Skeletal muscle tissue (tissue), 4 donors: ENCODE measurements around the gene ORC4. TPM values are rescaled to one million over a fixed set of nuclear protein-coding genes. Genes with fewer than 3 reads are reported as not detected.
A peak's percentile ranks its signal among the peaks of the same experiment; 100 is the strongest.

Experiments
- H3K27ac ChIP-seq: one replicate; pipeline ENCODE4 v1.7.0; 2013; ENCODE audit warnings: mild to moderate bottlenecking, low read depth, low read length, inconsistent platforms
- H3K27me3 ChIP-seq, 3 donors: one replicate each; pipeline ENCODE4 v1.7.0; 2013; ENCODE audit warnings: low read length in 3 of 3; ENCODE audit not compliant: control insufficient read depth in 3 of 3, insufficient read depth in 3 of 3
- H3K36me3 ChIP-seq, 3 donors: one replicate each; pipeline ENCODE4 v1.7.0; 2013; ENCODE audit warnings: low read length in 3 of 3; ENCODE audit not compliant: control insufficient read depth in 3 of 3, insufficient read depth in 3 of 3
- H3K4me1 ChIP-seq, 3 donors: one replicate each; pipeline ENCODE4 v1.7.0; 2013; ENCODE audit warnings: low read length in 3 of 3, mild to moderate bottlenecking in 3 of 3; ENCODE audit not compliant: control insufficient read depth in 3 of 3, insufficient read depth in 3 of 3
- H3K4me3 ChIP-seq, 3 donors: one replicate each; pipeline ENCODE4 v1.7.0; 2013; ENCODE audit warnings: low read length in 3 of 3
- H3K9ac ChIP-seq, 3 donors: one replicate each; pipeline ENCODE4 v1.7.0; 2013; ENCODE audit warnings: low read length in 3 of 3, mild to moderate bottlenecking in 3 of 3, moderate library complexity in 2 of 3, low read depth in 1 of 3
- H3K9me3 ChIP-seq, 3 donors: one replicate each; pipeline ENCODE4 v1.7.0; 2013; ENCODE audit warnings: low read length in 3 of 3; ENCODE audit not compliant: control insufficient read depth in 3 of 3
- total RNA-seq: library from RNA; depleted of rRNA; stranded (reverse); fragments of >200 nt; gene quantifications from one replicate; pipeline ENCODE4 v1.2.3, GENCODE V29; 2014
- donor health status: Osteomylitis.

ORC4 gene
- total RNA-seq, 1 donor from 2014 or later, result 32.4 TPM

DNA sequence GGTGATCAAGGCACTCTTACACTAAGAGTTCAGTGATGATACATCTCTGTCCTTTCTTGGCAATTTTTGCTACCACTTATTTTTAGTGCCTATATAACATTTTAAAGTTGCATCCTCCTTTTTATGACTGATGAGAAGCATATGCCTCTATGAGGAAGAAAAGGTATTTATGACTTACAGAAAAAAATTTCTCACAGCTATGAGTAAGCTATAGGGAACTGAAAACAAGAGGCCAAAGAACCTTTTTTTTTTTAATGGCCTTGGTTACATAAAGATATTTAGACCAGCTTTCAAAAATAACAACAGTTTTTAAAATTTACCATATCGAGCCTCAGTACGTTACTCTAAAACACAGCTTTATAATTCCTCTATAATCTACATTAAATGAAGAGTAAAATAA, 21.7 kb upstream of the ORC4 start:
- peaks cover 0 to 5% (median 2%) of the 10 kb centered on the region in 3 donors for H3K4me1 ChIP-seq

DNA sequence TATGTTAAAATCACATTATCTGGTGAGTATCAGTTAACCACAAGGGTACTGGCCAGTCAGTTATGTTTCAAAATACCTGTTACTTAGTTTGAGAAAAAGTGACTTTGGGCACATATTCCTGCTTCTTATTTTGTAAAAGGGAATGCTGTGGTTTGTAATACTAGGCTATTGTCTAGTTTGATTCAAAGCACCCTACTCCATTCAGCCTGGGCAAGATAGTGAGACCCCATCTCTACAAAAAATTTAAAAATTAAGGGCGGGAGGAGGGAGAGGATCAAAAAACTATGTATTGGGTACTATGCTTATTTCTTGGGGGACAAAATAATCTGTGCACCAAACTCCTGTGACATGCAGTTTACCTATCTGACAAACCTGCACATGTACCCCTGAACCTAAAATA, 19.2 kb upstream of the ORC4 start:
- no peak overlapping the region for H3K9ac ChIP-seq
- no peak overlapping the region for H3K27ac ChIP-seq
- no peak overlapping the region for H3K4me3 ChIP-seq
- H3K9me3 ChIP-seq, result no peaks in the 10 kb centered on the region
- H3K36me3 ChIP-seq, result no peaks in the 10 kb centered on the region
- H3K4me1 ChIP-seq, result peaks cover 0 to 9% (median 2%) of the 10 kb centered on the region in 3 donors
- no peaks in the 10 kb centered on the region for H3K27me3 ChIP-seq

More for the DNA sequence above, 21.7 kb upstream of the ORC4 start:
- H3K27ac ChIP-seq, result no peak overlapping the region
- no peaks in the 10 kb centered on the region for H3K9me3 ChIP-seq
- no peak overlapping the region for H3K4me3 ChIP-seq
- no peaks in the 10 kb centered on the region for H3K27me3 ChIP-seq
- no peaks in the 10 kb centered on the region for H3K36me3 ChIP-seq
- H3K9ac ChIP-seq, result no peak overlapping the region

DNA sequence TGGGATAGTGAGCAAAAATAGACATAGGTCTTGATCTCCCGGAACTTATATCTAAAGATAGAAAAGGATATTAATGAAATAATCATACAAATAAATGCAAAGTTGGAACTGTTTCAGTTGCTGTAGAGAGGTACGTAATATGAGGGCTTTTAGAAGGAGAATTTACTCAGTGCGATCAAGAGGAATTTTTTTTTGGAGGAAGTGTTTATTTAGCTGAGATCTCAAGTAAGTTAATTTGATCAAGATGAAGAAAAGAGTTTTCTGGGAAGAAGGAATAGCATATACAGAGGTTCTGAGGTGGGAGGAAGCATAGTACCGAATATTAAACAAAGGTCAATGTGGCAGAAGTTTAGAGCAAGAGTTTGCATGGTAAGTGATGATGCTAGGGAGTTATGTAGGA, 11.7 kb upstream of the ORC4 start:
- Histone ChIP-seq H3K9ac (no peak overlapping the region), H3K27ac (no peak overlapping the region), H3K27me3 (no peaks in the 10 kb centered on the region), H3K9me3 (no peaks in the 10 kb centered on the region), H3K36me3 (no peaks in the 10 kb centered on the region), H3K4me3 (no peak overlapping the region), H3K4me1 (peaks cover 0 to 4% (median 0%) of the 10 kb centered on the region in 3 donors)

DNA sequence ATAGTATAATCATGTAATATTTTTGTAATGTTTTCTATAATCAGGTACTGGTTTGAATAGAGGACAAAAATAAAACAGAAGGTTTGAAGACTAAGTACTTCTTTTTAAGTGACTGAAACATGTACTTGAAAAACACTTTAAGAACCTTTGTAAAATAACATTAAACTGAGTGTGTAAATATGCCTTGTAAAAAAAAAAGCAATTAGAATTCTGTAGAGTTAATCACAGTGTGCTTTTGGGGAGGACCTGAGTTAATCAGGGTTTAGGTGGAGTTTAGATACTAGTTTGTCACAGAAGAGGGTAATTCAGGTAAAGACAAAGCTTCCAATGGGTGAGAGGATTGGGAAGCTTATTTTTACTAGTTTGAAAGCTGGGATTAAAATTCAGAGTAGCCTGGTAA, 10.6 kb upstream of the ORC4 start:
- Histone ChIP-seq H3K9me3 (no peaks in the 10 kb centered on the region), H3K27me3 (no peaks in the 10 kb centered on the region), H3K4me1 (peaks cover 0 to 6% (median 0%) of the 10 kb centered on the region in 3 donors), H3K36me3 (no peaks in the 10 kb centered on the region), H3K9ac (no peak overlapping the region), H3K4me3 (no peak overlapping the region), H3K27ac (no peak overlapping the region)

DNA sequence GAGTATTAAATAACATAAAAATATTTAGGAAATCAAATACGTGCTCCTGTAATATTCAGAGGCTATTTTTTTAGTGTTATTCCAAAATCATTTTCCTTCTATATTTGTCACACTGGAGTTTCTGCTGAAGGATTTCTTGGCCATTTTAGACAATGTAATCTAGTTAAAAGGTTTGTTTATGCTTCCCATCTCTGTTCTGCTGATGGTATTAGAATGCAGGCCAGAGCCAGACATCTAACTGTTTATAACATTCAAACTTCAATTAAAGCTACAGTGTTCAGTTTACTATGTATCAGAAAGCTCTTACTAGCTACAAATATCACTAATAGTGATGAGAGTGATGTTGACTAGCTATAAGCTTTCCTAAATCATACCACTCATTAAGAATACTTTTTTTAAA, 8.2 kb upstream of the ORC4 start:
- H3K9ac ChIP-seq, result no peak overlapping the region
- H3K9me3 ChIP-seq, result no peaks in the 10 kb centered on the region
- H3K4me3 ChIP-seq, result no peak overlapping the region
- H3K27me3 ChIP-seq, result no peaks in the 10 kb centered on the region
- H3K36me3 ChIP-seq, result no peaks in the 10 kb centered on the region
- H3K4me1 ChIP-seq, result peaks cover 0 to 3% (median 0%) of the 10 kb centered on the region in 3 donors
- no peak overlapping the region for H3K27ac ChIP-seq

DNA sequence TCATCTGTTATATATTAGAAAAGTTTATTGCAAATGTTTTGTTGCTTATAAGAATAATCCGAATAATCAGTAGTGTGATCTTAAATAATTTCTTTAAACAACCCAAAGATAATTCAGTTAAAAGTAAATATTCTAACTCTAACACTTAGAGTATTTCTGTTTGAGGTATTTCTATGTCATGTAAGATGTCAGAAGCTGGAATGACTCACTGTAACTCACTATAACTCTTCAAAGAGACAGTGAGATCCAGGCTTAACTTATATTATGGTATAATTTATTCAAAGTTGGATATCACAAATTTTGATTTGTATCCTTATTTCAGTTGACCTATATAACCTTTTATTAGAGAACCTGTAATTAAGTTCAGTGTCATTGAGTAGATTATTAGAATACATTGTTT, 7.3 kb upstream of the ORC4 start:
- H3K9ac ChIP-seq, result no peak overlapping the region
- H3K36me3 ChIP-seq, result no peaks in the 10 kb centered on the region
- H3K4me3 ChIP-seq, result no peak overlapping the region
- H3K27me3 ChIP-seq, result no peaks in the 10 kb centered on the region
- no peak overlapping the region for H3K27ac ChIP-seq
- H3K4me1 ChIP-seq, result peaks cover 0 to 3% (median under 1%) of the 10 kb centered on the region in 3 donors
- no peaks in the 10 kb centered on the region for H3K9me3 ChIP-seq

DNA sequence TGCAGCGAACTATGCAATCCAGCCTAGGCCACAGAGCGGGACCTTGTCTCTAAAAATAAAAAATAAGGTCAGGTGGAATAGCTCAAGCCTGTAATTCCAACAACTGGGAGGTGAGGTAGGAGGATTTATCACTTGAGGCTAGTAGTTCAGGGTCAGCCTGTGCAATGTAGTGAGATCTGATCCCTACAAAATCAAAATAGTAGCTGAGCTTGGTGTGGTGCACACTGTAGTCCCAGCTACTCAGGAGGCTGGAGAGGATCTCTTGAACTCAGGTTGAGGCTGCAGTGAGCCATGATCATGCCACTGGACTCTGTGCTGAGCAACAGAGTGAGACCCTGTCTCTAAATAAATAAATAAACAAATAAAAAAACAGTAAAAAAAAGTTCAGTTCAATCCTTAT, 6.0 kb upstream of the ORC4 start:
- no peaks in the 10 kb centered on the region for H3K36me3 ChIP-seq
- H3K4me1 ChIP-seq, result peaks cover 3 to 11% (median 5%) of the 10 kb centered on the region in 3 donors
- H3K27ac ChIP-seq, result no peak overlapping the region
- no peak overlapping the region for H3K9ac ChIP-seq
- H3K4me3 ChIP-seq, result no peak overlapping the region
- no peaks in the 10 kb centered on the region for H3K9me3 ChIP-seq
- H3K27me3 ChIP-seq, result no peaks in the 10 kb centered on the region

DNA sequence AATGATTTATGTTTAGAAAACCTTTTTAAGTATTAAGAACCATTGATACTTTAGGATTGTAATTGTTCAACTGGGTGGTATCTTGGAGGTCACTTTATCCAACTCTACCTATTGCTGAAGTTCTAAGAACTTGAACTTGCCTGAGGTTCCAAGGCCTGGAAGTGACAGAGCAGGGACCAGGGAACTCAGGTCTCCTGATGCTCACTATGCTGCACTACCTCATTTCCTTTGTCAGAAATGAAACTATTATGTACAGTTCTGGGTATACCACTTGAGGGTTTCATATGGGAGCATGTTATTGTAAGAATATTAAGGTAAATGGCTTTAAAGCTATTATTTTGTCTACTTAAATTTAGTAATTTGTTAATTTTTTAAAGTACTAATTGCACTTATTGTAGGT, 3.3 kb upstream of the ORC4 start:
- H3K27ac ChIP-seq, result no peak overlapping the region
- peaks cover 10 to 23% (median 17%) of the 10 kb centered on the region in 3 donors for H3K4me1 ChIP-seq
- H3K27me3 ChIP-seq, result no peaks in the 10 kb centered on the region
- H3K9me3 ChIP-seq, result no peaks in the 10 kb centered on the region
- H3K4me3 ChIP-seq, result no peak overlapping the region
- H3K36me3 ChIP-seq, result no peaks in the 10 kb centered on the region
- no peak overlapping the region for H3K9ac ChIP-seq

DNA sequence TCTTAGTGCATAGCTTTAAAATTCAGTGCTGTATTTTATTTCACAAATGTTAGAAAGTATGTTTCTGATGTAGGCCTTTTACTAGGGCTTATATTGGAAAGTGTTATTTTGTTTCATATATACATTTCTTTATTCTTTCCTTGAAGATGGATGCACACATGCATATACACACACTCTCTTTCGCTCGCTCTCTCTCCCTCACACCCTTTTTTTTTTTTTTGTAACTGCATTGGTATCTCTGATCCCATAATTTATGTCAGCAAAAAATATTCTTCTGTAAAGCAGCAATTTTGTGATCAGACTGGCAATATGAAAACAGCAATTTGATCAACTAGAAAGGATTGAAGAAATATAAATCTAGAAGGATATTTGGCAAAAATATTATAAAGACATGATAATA, 2.3 kb upstream of the ORC4 start:
- H3K36me3 ChIP-seq, result no peaks in the 10 kb centered on the region
- H3K9me3 ChIP-seq, result no peaks in the 10 kb centered on the region
- H3K9ac ChIP-seq, result peak overlapping the region in 2 of 3 donors; percentile 44 to 90
- no peak overlapping the region for H3K4me3 ChIP-seq
- peaks cover 11 to 26% (median 18%) of the 10 kb centered on the region in 3 donors for H3K4me1 ChIP-seq
- H3K27ac ChIP-seq, result no peak overlapping the region
- H3K27me3 ChIP-seq, result no peaks in the 10 kb centered on the region

DNA sequence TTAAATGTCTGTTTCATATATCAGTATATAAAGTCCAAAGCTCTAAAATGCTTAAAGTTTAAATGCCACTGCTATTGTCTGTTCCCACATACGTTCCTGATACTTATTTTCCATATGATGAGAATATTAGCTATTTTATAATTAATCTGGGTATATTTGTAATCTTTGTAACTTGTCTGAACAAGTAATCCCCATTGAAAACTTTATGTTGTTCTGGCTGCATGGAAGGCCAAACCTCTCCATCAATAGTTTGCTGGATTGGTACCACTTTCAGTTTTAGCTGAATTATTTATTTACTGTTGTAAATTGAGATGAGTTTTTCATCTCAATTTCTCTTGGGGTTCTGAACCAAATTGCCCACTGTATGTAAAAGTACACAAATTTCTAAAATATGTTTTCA, 1.8 kb upstream of the ORC4 start:
- no peaks in the 10 kb centered on the region for H3K9me3 ChIP-seq
- peak overlapping the region; percentile 95 for H3K27ac ChIP-seq
- no peaks in the 10 kb centered on the region for H3K36me3 ChIP-seq
- peak overlapping the region; percentile 91 to 95 (median 94) for H3K4me3 ChIP-seq
- H3K4me1 ChIP-seq, result peaks cover 11 to 26% (median 18%) of the 10 kb centered on the region in 3 donors
- no peaks in the 10 kb centered on the region for H3K27me3 ChIP-seq
- H3K9ac ChIP-seq, result peak overlapping the region; percentile 90 to 94 (median 91)
